ENCODE measurements around the gene PUS1. TPM values are rescaled to one million over a fixed set of nuclear protein-coding genes. Genes with fewer than 3 reads are reported as not detected.

PUS1 gene
- total RNA-seq, 1 experiment from 2014 or later, result 74.0 TPM

DNA sequence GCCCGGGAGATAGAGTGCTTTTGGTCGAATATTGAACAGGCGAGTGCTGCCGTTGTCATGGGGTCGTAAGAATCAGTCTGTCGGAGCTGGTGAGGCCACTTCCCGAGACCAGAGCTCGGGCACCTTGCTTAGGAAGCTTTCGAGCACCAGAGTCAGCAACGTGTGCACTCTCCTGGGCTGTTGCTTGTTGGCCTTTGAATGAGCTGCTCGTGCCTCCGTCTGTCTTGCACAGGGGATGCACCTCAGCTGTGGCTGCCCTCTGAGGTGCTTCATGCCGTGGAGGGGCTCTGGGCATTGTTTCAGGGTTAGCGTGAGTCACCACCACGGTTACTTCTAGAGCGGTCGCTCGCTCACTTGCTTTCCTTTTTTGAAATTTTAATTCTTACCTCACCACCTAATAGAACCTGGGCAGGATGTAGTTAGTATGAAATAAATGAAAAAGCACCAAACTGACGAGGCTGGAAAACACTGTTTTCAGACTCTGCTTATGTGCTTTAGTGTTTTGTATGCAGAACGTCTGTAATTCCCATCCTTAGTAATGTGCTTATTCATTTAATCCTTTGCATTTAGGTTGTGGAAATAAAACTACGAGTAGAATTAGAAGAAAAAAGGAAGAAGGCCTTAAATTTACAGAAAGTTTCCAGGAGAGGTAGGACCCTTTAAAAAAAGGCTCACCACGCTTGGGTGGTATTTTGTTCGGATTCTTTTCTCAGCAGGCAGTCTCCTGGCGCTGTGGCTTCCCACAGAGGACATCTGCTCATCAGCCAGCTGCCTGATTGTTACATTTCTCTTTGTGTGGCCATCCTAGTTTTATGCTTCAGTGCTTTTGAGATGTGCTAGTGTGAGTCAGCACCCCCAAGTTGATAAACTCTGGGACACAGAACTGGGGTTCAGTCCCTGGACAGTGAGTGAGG is 61.2 kb downstream of the PUS1 start:
- Histone ChIP-seq H3F3A (ENCODE audit: low read length, unreplicated experiment) (no peaks in the 10 kb centered on the region), H3K79me2 (ENCODE audit: low read length) (no peaks in the 10 kb centered on the region), H3K9me2 (replicated peaks; ENCODE audit: low read length) (no peaks in the 10 kb centered on the region), H4K20me1 (ENCODE audit: low read length) (no peaks in the 10 kb centered on the region), H3K36me3 (ENCODE audit: low read depth, low read length) (peaks cover 68% of the 10 kb centered on the region), H3K4me2 (ENCODE audit: low read length) (no peak overlapping the region), H3K9me3 (ENCODE audit: low read length) (no peaks in the 10 kb centered on the region), H3K27ac (ENCODE audit: low read length) (no peak overlapping the region), H3K27me3 (ENCODE audit: low read length) (no peaks in the 10 kb centered on the region), H2AFZ (ENCODE audit: low read length) (no peak overlapping the region), H3K4me3 (ENCODE audit: low read length) (no peak overlapping the region), H3K4me1 (ENCODE audit: insufficient read depth, low read length) (no peaks in the 10 kb centered on the region), H3K9ac (ENCODE audit: low read length) (no peak overlapping the region)
- ChIA-PET POLR2A (ENCODE audit: unreplicated experiment) (no interaction called here), CTCF (no interaction called here)
- TF ChIP-seq EZH2 (IDR thresholded peaks at IDR 0.05; ENCODE audit: low read length, unreplicated experiment) (no peak), EZH2phosphoT487 (IDR thresholded peaks at IDR 0.05; ENCODE audit: borderline replicate concordance, low read length) (no peak)
- TF ChIP-seq, protein P1, sequence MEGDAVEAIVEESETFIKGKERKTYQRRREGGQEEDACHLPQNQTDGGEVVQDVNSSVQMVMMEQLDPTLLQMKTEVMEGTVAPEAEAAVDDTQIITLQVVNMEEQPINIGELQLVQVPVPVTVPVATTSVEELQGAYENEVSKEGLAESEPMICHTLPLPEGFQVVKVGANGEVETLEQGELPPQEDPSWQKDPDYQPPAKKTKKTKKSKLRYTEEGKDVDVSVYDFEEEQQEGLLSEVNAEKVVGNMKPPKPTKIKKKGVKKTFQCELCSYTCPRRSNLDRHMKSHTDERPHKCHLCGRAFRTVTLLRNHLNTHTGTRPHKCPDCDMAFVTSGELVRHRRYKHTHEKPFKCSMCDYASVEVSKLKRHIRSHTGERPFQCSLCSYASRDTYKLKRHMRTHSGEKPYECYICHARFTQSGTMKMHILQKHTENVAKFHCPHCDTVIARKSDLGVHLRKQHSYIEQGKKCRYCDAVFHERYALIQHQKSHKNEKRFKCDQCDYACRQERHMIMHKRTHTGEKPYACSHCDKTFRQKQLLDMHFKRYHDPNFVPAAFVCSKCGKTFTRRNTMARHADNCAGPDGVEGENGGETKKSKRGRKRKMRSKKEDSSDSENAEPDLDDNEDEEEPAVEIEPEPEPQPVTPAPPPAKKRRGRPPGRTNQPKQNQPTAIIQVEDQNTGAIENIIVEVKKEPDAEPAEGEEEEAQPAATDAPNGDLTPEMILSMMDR (conservative IDR thresholded peaks at IDR 0.05; ENCODE audit: low read depth, low read length), result no peak
- BruUV-seq (replicated peaks), result no TSS peak
- no peak for DNase-seq
- ATAC-seq, result no peak
- intact Hi-C loops (cut with micrococcal nuclease), result no loop called here

DNA sequence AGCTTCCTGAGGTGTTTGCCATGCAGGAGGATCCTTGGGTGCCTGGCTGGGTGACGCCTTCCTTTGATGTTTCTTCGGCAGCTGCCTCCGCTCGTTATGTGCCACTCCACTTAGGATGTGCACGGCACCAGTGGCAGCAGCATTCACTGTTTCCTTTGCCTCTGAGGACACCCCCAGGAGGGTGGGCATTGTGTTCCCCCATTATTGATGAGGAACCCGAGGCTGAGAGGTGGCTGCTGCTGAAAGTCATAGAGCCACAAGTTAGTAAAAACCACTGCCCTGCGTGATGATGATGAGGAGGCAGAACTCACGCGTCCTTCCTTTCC is 61.9 kb downstream of the PUS1 start:
- no peak for ATAC-seq
- H3K4me3 ChIP-seq (ENCODE audit: low read length), result no peak overlapping the region
- H3K79me2 ChIP-seq (ENCODE audit: low read length), result no peaks in the 10 kb centered on the region
- no peak for TF ChIP-seq EZH2 (IDR thresholded peaks at IDR 0.05; ENCODE audit: low read length, unreplicated experiment)
- TF ChIP-seq EZH2phosphoT487 (IDR thresholded peaks at IDR 0.05; ENCODE audit: borderline replicate concordance, low read length), result no peak
- TF ChIP-seq, protein P1 (conservative IDR thresholded peaks at IDR 0.05; ENCODE audit: low read depth, low read length), result no peak
- intact Hi-C loops (cut with micrococcal nuclease), result no loop called here
- no peak overlapping the region for H3K9ac ChIP-seq (ENCODE audit: low read length)
- POLR2A ChIA-PET (ENCODE audit: unreplicated experiment), result interaction anchor here (0.6 kb wide), 1 partner anchor 85 kb away, joined by 3 read pairs; no protein-coding TSS in a partner anchor
- no peaks in the 10 kb centered on the region for H3F3A ChIP-seq (ENCODE audit: low read length, unreplicated experiment)
- no peak for DNase-seq
- no peaks in the 10 kb centered on the region for H4K20me1 ChIP-seq (ENCODE audit: low read length)
- H3K27ac ChIP-seq (ENCODE audit: low read length), result no peak overlapping the region
- no peaks in the 10 kb centered on the region for H3K4me1 ChIP-seq (ENCODE audit: insufficient read depth, low read length)
- CTCF ChIA-PET, result no interaction called here
- H3K9me2 ChIP-seq (replicated peaks; ENCODE audit: low read length), result no peaks in the 10 kb centered on the region
- H3K36me3 ChIP-seq (ENCODE audit: low read depth, low read length), result peaks cover 68% of the 10 kb centered on the region
- no peaks in the 10 kb centered on the region for H3K27me3 ChIP-seq (ENCODE audit: low read length)
- H3K9me3 ChIP-seq (ENCODE audit: low read length), result no peaks in the 10 kb centered on the region
- no peak overlapping the region for H2AFZ ChIP-seq (ENCODE audit: low read length)
- BruUV-seq (replicated peaks), result no TSS peak
- H3K4me2 ChIP-seq (ENCODE audit: low read length), result no peak overlapping the region

DNA sequence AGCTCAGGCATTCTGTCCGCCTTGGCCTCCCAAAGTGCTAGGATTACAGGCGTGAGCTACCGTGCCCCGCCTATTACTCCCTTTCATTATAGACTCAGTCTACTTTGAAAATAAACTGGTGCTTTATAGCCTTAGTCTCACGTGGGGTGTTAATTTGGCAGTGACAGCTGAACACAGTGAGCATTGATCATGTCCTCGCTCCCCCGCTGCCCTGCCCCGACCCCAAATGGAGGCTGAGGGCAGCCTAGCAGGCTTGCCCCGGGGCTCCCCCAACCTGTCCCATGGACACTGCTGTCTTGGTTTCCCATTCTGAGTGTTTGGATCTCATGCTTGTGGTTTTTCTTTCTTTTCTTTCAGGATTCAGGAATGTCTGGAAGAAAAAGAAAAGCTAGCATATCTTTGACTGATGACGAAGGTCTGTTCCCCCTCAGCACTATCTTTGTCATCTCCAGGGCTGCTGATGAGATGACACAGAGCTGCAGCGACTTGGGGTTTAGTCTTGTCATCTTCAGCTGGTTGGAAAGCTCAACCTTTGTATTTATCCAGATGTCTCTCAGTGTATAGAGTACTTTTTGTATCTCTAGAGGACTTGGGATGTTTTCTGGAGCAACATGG is 62.8 kb downstream of the PUS1 start:
- H3K9ac ChIP-seq (ENCODE audit: low read length), result no peak overlapping the region
- H3F3A ChIP-seq (ENCODE audit: low read length, unreplicated experiment), result no peaks in the 10 kb centered on the region
- DNase-seq (no peak), ATAC-seq (no peak)
- no peaks in the 10 kb centered on the region for H3K9me3 ChIP-seq (ENCODE audit: low read length)
- H3K79me2 ChIP-seq (ENCODE audit: low read length), result no peaks in the 10 kb centered on the region
- no peak overlapping the region for H2AFZ ChIP-seq (ENCODE audit: low read length)
- TF ChIP-seq, protein P1 (conservative IDR thresholded peaks at IDR 0.05; ENCODE audit: low read depth, low read length), result no peak
- no peak for TF ChIP-seq EZH2 (IDR thresholded peaks at IDR 0.05; ENCODE audit: low read length, unreplicated experiment)
- TF ChIP-seq EZH2phosphoT487 (IDR thresholded peaks at IDR 0.05; ENCODE audit: borderline replicate concordance, low read length), result no peak
- intact Hi-C loops (cut with micrococcal nuclease), result no loop called here
- H3K27me3 ChIP-seq (ENCODE audit: low read length), result no peaks in the 10 kb centered on the region
- no peak overlapping the region for H3K4me2 ChIP-seq (ENCODE audit: low read length)
- no peaks in the 10 kb centered on the region for H3K4me1 ChIP-seq (ENCODE audit: insufficient read depth, low read length)
- CTCF ChIA-PET, result interaction anchor here (0.6 kb wide), 1 partner anchor 84 kb away, joined by 13 read pairs; no protein-coding TSS in a partner anchor
- BruUV-seq (replicated peaks), result no TSS peak
- no peak overlapping the region for H3K27ac ChIP-seq (ENCODE audit: low read length)
- H3K36me3 ChIP-seq (ENCODE audit: low read depth, low read length), result peaks cover 67% of the 10 kb centered on the region
- POLR2A ChIA-PET (ENCODE audit: unreplicated experiment), result no interaction called here
- no peak overlapping the region for H3K4me3 ChIP-seq (ENCODE audit: low read length)
- no peaks in the 10 kb centered on the region for H4K20me1 ChIP-seq (ENCODE audit: low read length)
- no peaks in the 10 kb centered on the region for H3K9me2 ChIP-seq (replicated peaks; ENCODE audit: low read length)
